ENCODE data around the gene METTL26.
"Not testable (repeated sequence)": the region's sequence is repeated elsewhere in the genome, so short reads cannot be mapped to it uniquely, and the experiment has no call there.

METTL26 gene

DNA sequence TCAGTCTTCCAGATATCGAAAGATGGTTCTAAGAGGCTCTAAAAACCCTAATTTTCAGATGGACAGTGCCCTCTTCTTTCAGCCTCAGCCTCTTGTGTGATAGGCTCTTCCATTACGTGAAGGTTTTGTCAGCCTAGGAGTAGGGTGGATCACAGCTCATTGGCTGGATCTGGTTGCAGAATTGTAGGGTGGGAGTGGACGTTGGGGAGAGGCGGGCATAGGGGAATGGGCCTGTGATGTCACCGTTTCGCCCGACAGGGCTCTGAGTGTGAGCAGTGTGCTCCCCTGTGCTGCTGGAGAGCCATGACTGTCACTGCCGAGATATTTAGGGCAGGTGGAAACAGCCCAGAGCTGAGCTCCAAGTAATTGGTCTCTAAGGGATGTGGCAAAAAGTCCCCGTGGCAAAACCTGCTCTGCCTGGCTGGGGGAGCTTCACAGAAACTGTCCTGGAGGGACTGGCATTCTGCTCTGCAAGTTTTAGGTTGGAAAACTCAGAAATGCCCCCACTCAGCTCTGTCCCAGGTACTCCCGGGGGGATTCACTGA, 11.5 kb downstream of the METTL26 start:
- no peak for DNase-seq

DNA sequence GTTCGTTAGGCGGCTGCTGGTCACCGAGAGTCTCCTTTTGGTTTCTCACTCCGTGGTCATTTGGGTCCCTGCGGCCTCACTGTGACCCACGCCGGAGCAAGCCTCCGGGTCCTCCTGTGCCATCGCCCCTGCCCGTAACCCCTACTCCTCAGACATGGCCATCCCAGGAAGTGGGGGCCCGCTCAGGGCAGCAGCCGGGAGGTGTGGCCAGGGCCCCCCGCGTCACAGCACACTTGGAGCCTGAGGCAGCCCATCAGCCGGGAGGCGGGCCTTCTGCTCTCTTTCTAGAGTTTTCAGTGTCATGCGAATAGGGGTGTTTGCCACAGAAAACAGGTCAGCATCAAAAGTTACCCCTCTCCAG, 13.2 kb downstream of the METTL26 start:
- no peak for DNase-seq

DNA sequence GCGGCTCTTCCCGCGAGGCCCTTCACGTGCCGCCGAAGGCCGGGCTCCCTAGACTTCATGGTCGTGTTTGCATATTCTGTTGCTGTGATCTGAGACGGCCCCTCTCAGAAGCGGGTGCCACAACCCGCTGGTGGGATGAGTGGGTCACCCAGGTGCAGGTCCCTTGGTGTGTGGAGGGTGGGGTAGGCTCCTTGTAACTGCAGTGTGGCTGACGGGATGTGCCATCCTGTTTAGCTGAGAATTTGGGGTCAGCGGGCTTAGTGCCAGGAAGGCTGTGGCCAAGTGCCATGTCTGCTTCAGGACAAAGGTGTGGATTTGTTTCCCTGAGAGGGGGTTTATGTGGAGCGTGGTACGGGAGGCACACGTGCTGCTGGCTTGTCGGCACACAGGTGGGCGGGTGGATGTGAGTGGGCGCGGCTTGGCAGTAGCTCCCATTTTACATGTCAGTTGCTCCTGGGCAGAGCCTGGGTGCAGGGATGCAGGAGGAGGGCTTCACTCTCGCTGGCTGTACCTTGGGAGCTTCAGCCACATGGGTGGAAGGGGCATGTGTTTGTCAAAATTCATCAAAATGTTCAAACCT, 14.5 kb downstream of the METTL26 start:
- DNase-seq: no peak

DNA sequence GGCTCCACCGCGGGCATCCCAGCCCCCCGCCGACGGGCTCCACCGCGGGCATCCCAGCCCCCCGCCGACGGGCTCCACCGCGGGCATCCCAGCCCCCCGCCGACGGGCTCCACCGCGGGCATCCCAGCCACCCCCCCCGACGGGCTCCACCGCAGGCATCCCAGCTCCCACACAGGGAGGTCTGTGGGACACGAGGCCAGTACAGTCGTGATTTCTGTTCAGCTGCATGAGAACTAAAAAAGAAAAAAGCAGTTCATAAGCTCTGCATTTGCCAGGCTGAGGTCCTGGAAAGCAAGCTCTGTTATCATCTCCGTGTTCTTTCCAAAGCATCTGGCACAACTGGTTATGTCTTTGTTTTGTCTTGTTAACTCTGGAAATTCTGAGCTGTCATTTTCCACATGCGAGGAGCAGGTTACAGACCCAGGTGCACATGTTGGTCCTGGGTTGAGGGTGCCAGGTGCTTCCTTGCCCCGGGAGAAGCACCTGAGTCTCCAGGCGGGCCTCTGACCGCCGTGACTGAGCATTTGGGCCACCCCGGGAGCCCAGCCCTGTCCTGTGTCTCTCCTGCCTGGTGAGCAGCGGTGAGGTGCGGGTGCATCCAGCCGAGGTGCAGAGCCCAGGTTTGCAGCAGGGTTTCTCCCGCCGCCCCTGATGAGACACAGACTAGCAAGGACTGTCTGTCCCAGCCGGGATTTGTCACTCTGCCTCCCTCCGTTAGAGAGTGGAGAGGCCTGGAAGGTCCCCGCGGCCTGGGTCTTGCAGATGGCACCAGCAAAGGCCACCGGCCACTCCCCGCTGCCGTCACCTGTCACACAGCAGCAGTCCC, 15.2 kb downstream of the METTL26 start:
- no peak for DNase-seq

DNA sequence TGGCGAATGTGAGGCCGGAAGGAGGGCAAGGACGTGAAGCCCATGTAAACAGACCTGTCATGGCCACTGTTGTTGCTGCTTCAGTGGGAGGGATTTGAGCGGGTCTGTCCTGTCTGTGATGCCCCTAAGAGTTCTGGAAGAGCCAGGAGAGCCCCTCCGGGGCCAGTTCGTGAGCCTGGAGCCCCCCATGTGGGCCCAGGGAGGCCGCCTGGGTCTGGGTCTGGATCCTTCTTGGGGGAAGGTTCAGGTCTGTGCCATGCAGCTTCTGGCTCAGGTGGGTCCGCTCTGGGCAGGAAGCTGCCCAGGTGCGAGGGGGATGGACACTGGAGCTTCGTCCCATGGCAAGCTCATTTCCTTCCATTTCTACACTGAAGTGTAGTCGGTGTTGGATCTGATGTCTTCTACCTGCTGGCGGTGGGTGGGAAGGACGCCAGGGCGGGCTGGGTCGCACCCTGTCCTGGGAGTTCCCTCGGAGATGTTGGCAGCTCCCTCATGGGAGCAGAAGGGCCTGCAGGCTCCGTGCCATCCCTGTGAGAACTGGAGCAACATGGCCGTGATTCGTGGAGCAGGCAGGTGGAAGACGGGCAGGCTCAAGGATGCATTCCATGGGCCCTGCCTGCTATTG, 16.5 kb downstream of the METTL26 start:
- DNase-seq: no peak

DNA sequence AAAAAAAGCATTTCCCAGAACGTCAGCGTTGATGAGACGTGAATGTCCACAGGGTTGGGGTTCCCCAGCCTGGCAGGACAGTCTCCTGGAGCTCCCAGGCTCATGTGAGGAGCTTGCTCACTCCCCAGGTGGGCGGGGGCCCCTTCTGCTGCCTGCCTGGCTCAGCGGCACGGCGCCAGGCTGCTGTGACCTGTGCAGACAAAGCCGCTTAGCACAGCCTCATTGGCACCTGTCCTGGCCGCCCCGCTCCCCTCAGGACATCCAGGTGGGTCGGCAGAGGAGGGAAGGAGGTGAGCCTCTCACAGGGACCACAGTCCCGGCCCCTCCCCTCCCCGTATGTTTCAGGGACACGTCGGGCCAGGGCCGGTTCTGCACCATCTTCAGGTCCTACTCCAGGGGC, 18.2 kb downstream of the METTL26 start:
- DNase-seq: no peak

DNA sequence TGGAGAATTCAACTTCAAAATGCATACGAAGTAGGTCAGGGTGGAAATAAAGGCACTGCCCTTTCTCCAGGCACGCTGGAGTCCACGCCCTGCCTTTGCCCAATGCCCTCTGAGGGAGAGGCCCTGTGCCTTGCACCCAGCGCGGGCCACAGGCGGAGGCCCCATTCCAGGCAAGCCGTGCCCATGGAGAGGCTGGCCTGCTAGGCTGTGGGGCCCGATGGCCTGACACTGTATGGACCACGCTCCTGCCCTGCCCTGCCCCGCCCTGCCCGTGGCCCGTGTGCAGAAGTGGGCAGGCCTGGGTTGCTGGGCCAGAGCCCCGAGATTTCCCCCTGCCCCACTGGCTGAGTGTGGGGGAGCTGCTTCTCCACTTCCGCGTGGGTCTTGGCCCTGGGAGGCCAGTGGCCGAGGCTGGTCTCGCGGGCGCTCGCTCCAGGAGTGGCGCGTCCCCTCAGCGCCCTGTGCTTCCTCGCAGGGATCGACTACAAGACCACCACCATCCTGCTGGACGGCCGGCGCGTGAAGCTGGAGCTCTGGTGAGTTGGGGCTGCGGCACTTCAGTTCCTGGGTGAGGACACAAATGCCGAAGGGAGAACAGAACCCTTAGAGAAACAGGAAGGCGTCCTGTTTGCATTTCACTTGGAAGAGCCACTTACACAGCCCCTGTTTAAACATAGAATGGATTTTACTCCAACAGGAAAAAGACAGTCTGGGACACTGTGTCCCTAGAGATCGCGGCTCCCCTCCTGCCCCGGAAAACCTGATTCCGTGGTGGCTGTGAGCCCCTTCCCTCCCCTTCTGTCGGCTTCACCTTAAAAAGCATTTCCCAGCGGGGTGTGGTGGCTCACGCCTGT, 19.1 kb downstream of the METTL26 start:
- no peak for DNase-seq

DNA sequence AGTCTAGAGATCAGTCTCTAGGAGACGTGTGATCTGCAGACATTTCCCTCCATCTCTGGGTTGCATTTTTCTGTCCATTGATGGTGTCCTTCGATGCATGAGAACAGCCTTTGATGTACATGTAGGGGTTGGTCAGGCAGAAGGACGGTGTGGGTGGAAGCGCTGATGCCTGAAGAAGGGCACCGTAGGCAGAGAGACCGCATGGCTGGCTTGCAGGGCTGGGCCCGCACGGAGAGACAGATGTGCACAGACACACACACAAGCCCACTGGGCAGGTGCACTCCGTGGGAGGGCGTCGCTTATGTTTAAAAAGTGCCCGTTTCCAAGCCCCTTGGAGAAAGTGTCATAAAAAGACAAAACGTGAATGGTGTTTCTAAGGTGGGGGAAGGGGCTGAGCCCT, 21.0 kb downstream of the METTL26 start:
- DNase-seq: no peak

DNA sequence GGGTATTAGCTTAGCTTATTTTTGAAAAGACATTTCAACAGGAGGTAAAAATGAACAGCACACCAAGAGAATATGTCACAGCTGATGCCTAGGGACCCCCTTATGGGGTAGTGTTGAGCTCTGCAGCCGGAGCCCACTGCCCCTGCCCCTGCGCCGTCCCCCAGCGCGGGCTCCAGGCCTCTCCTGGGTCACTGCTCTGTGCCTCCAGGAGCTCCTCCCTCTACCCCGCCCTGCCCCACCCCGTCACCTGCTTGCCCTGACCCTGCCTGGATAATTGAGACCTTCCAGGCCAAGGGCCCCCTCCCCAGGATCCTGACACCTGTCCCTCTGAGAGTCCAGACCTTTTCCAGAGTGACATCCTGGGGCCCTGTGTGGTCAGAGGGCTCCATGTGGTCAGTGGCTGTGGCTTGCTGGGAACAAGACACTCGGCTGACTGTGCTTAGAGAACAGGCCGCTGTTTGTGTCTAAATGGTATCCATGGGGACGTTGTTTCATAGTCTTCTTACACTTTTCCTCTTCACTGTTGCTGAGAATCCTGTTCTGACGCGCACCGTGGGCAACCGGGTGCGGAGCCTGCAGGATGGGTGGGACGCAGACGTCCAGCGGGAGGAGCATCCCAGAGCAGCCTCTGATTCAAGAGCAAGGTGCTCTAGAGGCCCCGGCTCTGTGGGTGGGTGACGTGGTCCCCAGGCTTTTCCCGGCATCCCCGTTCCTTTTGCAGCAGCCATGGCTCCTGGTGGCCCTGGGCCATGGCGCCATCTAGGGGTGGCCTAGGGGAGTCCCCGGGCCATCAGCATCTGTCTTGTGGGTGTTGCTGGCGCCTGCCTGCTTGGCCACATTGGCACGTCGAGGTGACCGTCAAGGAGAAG, 25.4 kb downstream of the METTL26 start:
- DNase-seq: no peak

DNA sequence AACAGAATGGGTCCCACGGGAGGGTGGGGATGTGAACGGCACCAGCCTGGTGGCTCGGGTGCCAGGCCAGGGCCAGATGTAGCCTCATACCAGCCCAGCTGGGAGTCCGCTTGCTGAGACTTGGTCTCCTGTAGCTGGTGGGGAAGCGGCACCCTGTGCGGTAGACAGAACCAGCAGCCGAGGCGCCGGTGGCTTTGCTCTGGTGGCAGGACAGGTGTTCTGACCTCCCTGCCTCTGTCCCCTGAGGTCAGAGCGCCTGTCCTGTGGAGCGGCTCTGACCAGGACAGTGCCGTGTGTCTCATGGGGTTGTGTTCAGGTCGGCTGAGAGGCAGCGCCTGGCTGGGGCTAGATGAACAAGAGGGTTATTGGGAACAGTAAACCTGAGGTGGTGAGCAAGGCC, 26.1 kb downstream of the METTL26 start:
- DNase-seq: no peak

DNA sequence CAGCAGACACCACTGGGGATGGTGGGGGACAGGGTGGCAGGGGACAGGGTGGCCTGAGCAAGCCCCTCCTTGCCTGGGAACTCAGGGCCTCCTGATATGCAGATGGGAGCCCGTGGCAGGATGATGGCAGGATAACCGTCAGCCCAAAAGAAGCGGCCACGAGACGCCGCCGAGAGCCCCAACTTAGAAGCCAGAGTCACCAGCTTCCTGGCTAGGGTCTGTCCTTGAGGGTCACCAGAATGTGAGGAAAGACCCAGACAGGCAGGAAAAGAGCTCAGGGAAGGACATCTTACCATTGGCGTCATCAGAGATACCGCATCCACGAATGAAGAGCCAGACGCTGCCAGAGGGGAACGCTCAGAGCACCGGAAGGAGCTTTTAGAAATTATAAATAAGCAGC, 26.8 kb downstream of the METTL26 start:
- DNase-seq: no peak

DNA sequence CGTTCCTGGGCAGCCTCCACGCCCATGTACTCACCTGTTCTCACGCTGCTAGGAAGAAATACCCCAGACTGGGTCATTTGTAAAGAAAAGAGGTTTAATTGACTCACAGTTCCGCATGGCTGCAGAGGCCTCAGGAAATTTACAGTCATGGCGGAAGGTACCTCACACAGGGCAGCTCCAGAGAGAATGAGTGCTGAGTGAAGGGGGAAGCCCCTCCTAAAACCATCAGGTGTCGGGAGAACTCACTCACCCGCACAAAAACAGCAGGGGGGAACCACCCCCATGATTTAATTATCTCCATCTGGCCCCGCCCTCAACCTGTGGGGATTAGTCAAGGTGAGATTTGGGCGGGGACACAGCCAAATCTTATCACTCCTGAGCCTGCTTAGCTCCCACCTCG, 28.1 kb downstream of the METTL26 start:
- no peak for DNase-seq

DNA sequence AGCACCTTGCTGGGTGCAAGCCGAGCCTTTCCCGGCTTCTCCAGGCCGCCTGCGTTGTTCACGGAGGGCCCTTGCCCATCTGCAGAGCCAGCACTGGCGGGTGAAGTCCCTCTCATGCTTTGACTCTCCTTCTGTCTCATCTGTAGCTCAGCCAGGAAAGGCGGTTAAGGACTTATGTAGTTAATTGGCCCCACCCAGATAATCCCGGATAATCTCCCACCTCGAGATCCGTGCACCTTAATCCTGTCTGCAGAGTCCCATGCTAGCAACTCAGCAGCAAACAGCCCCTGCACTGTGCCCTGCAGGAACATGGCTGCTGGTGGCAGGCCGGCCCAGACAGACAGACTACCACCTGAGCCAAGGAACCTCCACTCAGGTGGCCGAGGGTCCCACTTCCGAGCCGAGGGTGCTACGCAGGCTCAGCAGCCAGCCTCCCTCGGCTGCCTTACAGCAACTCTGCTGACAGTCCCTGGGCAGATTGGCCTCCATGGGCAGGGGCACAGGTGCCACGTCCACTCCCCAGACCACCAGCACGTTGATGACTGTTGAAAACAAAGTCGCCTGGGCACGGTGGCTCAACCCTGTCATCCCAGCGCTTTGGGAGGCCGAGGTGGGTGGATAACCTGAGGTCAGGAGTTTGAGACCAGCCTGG, 29.3 kb downstream of the METTL26 start:
- no peak for DNase-seq

DNA sequence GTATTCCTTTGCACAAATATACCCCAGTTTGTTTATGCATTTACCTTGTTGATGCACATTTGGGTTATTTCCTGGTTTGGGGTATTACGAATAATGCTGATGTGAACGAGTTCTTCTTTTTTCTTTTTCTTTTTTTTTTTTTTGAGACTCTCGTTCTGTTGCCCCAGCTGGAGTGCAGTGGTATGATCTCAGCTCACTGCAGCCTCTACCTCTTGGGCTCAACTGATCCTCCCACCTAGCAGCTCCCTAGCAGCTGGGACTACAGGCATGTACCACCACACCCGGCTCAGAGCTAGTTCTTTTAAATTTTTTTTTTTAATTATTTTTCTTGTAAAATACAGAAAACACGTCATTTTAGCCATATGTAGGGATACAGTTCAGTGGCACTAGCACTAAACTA, 32.2 kb downstream of the METTL26 start:
- no peak for DNase-seq

DNA sequence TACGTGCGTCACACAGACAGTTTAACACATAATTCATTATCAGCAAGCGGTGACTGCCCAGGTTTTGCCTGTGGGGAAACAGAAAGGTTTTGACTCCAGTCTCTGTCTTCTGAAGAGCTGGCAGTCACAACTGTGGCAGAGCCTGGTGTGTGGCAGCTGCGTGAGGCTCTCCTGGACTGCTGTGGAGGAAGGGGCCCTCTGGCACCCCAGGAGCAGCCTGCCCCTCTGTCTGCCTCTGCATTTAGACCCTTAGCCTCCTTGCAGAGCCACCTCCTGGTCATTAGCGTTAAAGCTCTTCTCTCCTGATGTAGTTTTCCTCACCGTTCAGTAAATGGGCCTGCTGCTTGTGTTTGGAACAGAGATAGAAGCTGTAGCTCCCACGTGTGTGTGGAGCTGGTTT, 35.3 kb downstream of the METTL26 start:
- no peak for DNase-seq

DNA sequence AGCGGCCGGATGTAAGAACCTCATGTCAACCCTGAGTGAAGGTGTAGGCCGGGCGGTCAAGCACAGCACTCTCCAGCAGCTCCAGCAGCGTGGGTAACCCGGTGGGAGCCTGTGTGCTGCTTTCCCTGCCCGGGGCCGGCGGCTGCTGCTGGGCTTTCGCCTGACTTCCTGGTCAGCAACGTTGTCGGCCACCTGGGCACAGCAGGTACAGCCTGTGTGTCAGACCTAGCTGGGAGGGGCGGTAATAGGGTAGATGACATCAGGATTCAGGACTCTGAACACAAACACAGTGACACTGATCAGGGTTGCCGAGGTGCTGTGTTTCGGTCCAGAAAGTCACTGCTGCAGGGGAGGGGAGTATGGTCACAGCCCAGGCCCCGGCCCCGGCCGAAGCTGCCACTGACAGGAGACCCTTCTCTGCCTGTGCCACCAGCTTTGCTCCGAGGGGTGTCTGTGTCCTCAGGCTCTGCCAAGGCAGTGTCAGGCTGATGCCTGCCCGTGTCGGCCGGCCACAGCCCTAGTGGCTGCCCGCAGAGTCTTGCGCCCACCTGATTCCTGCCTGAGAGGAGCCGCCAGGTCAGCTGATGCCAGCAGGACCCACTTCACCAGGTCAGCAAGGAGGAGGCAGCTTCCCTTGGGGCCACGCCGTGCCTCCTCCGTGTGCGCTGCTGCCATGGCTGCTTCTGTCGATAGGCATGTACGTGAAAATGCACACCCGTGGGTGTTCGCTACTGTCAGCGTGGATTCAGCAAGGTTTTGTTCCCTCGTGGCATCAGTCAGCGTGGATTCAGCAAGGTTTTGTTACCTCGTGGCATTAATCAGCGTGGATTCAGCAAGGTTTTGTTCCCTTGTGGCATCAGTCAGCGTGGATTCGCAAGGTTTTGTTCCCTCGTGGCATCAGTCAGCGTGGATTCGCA, 37.0 kb downstream of the METTL26 start:
- DNase-seq: no peak

DNA sequence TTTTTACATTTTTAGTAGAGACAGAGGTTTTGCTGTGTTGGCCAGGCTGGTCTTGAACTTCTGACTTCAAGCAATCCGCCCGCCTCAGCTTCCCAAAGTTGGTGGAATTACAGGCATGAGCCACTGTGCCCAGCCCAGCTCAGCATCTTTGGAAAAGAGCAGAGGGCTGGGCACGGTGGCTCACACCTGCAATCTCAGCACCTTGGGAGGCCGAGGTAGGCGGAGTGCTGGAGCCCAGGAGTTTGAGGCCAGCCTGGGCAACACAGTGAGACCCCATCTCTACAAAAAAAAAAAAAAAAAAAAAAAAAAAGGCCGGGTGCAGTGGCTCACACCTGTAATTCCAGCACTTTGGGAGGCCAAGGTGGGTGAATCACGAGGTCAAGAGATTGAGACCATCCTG, 38.5 kb downstream of the METTL26 start:
- not testable (repeated sequence) for DNase-seq

DNA sequence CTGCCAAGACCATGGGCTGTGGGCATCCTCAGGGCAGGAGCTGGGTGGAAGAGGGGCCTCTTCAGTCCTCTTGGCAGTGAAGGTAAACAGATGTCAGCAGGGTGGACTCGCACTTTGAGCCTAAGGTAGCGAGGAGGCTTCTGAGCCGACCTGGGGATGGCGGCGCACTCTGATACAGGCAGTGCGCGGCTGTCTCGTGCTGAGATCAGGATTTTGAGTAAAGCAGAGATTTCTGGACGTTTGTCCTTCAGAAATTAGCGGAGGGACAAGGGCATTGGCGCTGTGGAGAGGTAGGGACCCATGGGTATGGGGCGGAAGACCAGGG, 39.4 kb downstream of the METTL26 start:
- no peak for DNase-seq

DNA sequence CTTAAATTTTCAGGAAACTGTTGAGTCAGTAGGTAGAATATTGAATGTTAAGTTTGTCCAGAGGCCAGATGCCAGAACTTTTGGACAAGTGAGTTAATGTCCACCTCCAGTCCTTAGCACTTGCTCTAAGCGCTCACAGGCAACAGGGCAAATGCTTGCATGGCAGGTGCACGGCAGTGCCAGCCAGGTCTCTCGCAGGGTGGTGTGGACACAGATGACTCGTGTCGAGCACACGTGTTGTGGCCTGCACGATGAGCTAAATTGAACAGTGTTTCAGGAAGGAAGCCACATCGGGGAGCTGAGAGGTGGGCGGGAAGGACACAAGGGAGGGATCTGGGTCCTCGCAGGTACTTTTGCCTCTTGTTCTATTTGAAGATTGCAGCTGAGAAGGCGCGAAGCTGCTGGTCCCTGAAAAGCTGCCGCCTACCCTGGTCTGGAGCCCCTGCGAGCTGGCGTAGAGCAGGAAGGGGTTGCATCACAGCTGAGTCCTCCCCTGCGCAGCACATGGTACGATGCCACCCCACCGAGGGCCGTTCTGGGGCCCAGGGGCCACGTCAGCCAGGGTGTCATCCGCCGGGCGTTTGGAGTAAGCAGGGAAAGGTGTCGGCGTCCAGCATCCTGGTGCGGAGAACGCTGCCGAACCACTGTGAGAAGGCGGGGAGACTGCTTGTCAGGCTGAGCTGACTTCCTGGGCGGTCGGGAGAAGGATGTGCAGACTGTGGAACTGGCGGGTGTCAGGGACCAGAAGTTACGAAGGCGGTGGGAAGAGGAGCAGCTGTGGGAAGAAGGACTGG, 40.0 kb downstream of the METTL26 start:
- no peak for DNase-seq

DNA sequence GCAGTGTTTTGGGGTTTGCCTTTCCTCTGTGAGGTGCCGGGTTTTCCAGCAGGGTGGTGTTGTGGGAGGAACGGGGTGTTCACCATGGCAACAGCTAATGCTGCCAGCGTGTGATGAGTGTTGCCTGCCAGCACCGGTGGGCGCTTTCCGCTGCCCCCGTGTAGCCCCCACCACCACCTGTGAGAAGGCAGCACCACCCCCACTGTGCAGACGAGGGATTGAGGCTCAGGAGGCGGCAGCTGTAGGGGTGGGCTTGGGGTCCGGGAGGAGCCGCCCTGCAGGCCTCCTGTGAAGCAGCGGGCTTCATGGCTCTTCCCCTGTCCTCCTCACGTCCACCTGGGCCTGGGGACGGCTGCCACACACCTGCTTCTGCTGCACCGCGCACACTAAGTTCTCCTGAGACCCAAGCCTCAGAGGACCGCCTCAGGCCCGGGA, 41.0 kb downstream of the METTL26 start:
- DNase-seq: no peak

Data from NCI-H1930 (cell line).